GM23338 (cell line): ENCODE data around the gene NRXN2. TPM values are rescaled to one million over a fixed set of nuclear protein-coding genes. Genes with fewer than 3 reads are reported as not detected.
A peak's percentile ranks its signal among the peaks of the same experiment; 100 is the strongest.

Source experiments
- ATAC-seq: fragments of 200-7000 bp; cut with Tn5 transposase; 3 replicates; pipeline ENCODE4 v1.9.1; 2020
- DNase-seq: peaks from one replicate; pipeline ENCODE4 v3.0.0-alpha.2; 2015; ENCODE audit warnings: low spot score
- H2AFZ ChIP-seq: fragments of 200-600 bp; sonication (generic); 2 replicates; pipeline ENCODE4 v1.8.0; 2016; ENCODE audit warnings: antibody characterized with exemption, mild to moderate bottlenecking, moderate library complexity
- H3F3A ChIP-seq: fragments of 200-600 bp; sonication (generic); replicated peaks from 2 replicates; pipeline ENCODE4 v1.8.0; 2017; ENCODE audit warnings: antibody characterized with exemption, mixed run types, low read depth
- H3K27ac ChIP-seq: fragments of 200-600 bp; sonication (generic); 2 replicates; pipeline ENCODE4 v1.6.1; 2016; ENCODE audit warnings: low read depth
- H3K27me3 ChIP-seq: fragments of 200-600 bp; sonication (generic); 2 replicates; pipeline ENCODE4 v1.8.0; 2016; ENCODE audit warnings: mild to moderate bottlenecking, mixed run types, moderate library complexity; ENCODE audit not compliant: insufficient read depth
- H3K36me3 ChIP-seq: fragments of 200-600 bp; sonication (generic); 2 replicates; pipeline ENCODE4 v1.8.0; 2016; ENCODE audit warnings: mild to moderate bottlenecking; ENCODE audit not compliant: insufficient read depth
- H3K4me1 ChIP-seq: fragments of 200-600 bp; sonication (generic); 2 replicates; pipeline ENCODE4 v1.8.0; 2016; ENCODE audit warnings: mild to moderate bottlenecking, moderate library complexity; ENCODE audit not compliant: insufficient read depth
- H3K4me2 ChIP-seq: fragments of 200-600 bp; sonication (generic); 2 replicates; pipeline ENCODE4 v1.7.1; 2017; ENCODE audit warnings: mixed run types
- H3K4me3 ChIP-seq: fragments of 200-600 bp; sonication (generic); 2 replicates; pipeline ENCODE4 v1.6.1; 2016; ENCODE audit warnings: mixed run types
- H3K79me2 ChIP-seq: fragments of 200-600 bp; sonication (generic); replicated peaks from 2 replicates; pipeline ENCODE4 v1.8.0; 2017; ENCODE audit warnings: mild to moderate bottlenecking; ENCODE audit not compliant: insufficient read depth
- H3K9me2 ChIP-seq: fragments of 200-600 bp; sonication (generic); 2 replicates; pipeline ENCODE4 v1.8.0; 2017; ENCODE audit not compliant: insufficient read depth
- H4K20me1 ChIP-seq: fragments of 200-600 bp; sonication (generic); replicated peaks from 2 replicates; pipeline ENCODE4 v1.8.0; 2017; ENCODE audit warnings: mild to moderate bottlenecking; ENCODE audit not compliant: insufficient read depth
- H3K27ac Mint-ChIP-seq: 2 replicates; pipeline ENCODE4 v1.8.0; 2020; ENCODE audit warnings: inconsistent platforms, mild to moderate bottlenecking, moderate library complexity, mixed read lengths
- H3K27me3 Mint-ChIP-seq: 3 replicates; pipeline ENCODE4 v1.8.0; 2022; ENCODE audit warnings: low read depth, mild to moderate bottlenecking, moderate library complexity, mixed read lengths, inconsistent platforms; ENCODE audit not compliant: insufficient read depth, poor library complexity
- H3K36me3 Mint-ChIP-seq: 3 replicates; pipeline ENCODE4 v1.8.0; 2021; ENCODE audit warnings: low read depth, mild to moderate bottlenecking, inconsistent platforms, moderate library complexity, mixed read lengths
- H3K4me1 Mint-ChIP-seq: 3 replicates; pipeline ENCODE4 v1.8.0; 2020; ENCODE audit warnings: mild to moderate bottlenecking, inconsistent platforms, mixed read lengths
- H3K4me3 Mint-ChIP-seq: 3 replicates; pipeline ENCODE4 v1.8.0; 2021; ENCODE audit warnings: moderate library complexity, mild to moderate bottlenecking, inconsistent platforms, mixed read lengths
- H3K9me3 Mint-ChIP-seq: 3 replicates; pipeline ENCODE4 v1.8.0; 2020; ENCODE audit warnings: moderate library complexity, mild to moderate bottlenecking, inconsistent platforms, mixed read lengths
- EZH2 ChIP-seq: fragments of 200-600 bp; sonication (generic); IDR thresholded peaks from one replicate; pipeline ENCODE4 v1.8.0; 2017; ENCODE audit warnings: antibody characterized with exemption, mild to moderate bottlenecking, low read depth; ENCODE audit not compliant: unreplicated experiment
- EZH2phosphoT487 ChIP-seq: fragments of 200-600 bp; sonication (generic); IDR thresholded peaks from one replicate; pipeline ENCODE4 v1.8.1; 2018; ENCODE audit warnings: antibody characterized with exemption; ENCODE audit not compliant: unreplicated experiment
- STAT1 ChIP-seq: IDR thresholded peaks from one replicate; pipeline ENCODE4 v1.6.1; 2016; ENCODE audit warnings: antibody characterized with exemption; ENCODE audit not compliant: unreplicated experiment
- ZNF114 ChIP-seq: fragments of 250-450 bp; sonication (Bioruptor Pico); IDR thresholded peaks from 2 replicates; pipeline ENCODE4 v1.5.0; 2020; ENCODE audit warnings: mild to moderate bottlenecking, moderate library complexity
- polyA plus RNA-seq: library from polyadenylated mRNA; unstranded; fragments of >200 nt; fragmentation: Nextera tagmentation; extraction: Ambion mirVana; gene quantifications from 2 replicates; pipeline ENCODE4 v1.2.1, GENCODE V29; 2016
- total RNA-seq: library from RNA; depleted of rRNA; stranded (reverse); fragments of >200 nt; shearing (Covaris generic); gene quantifications from 2 replicates; pipeline ENCODE4 v1.2.3, GENCODE V29; 2014
- TF ChIP-seq, protein P1 (sequence below): fragments of 250-450 bp; sonication (Bioruptor Pico); IDR thresholded peaks from 2 replicates; pipeline ENCODE4 v1.5.0; 2020; ENCODE audit warnings: mild to moderate bottlenecking, moderate library complexity

The NRXN2 gene
- total and polyA plus RNA-seq, 2 experiments from 2014 or later = 3.4 to 17.0 TPM

DNA sequence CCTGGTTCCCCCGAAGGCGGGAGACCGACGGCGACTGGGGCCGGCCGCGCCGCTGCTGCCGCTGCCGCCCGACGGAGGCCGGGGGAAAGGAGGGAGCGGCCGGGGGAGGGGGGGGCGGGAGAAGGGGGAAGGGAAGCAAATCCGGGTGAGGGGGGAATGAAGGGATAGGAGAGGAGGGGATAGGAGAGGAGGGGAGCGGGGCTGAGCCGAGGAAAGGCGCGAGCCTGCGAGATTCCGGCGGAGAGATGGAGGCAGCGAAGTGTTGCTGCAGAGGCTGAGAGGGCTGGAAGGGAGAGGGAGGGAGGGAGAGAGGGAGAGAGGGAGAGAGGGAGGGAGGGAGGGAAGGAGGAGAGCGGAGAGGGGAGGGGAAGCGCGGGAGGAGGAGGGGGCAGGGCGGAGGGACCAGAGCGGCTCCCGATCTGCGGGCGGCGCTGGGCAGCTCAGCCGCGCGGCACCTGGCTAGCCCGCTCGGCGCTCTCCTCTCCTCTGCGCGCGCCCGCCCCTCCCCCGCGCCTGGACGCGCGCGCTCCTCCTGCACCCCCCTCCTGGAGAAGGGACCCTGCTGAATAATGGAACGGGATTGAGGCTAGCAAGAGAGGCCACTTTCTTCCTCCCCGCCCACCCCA is 79.6 kb downstream of the NRXN2 start (continued):
- TF ChIP-seq, protein P1, sequence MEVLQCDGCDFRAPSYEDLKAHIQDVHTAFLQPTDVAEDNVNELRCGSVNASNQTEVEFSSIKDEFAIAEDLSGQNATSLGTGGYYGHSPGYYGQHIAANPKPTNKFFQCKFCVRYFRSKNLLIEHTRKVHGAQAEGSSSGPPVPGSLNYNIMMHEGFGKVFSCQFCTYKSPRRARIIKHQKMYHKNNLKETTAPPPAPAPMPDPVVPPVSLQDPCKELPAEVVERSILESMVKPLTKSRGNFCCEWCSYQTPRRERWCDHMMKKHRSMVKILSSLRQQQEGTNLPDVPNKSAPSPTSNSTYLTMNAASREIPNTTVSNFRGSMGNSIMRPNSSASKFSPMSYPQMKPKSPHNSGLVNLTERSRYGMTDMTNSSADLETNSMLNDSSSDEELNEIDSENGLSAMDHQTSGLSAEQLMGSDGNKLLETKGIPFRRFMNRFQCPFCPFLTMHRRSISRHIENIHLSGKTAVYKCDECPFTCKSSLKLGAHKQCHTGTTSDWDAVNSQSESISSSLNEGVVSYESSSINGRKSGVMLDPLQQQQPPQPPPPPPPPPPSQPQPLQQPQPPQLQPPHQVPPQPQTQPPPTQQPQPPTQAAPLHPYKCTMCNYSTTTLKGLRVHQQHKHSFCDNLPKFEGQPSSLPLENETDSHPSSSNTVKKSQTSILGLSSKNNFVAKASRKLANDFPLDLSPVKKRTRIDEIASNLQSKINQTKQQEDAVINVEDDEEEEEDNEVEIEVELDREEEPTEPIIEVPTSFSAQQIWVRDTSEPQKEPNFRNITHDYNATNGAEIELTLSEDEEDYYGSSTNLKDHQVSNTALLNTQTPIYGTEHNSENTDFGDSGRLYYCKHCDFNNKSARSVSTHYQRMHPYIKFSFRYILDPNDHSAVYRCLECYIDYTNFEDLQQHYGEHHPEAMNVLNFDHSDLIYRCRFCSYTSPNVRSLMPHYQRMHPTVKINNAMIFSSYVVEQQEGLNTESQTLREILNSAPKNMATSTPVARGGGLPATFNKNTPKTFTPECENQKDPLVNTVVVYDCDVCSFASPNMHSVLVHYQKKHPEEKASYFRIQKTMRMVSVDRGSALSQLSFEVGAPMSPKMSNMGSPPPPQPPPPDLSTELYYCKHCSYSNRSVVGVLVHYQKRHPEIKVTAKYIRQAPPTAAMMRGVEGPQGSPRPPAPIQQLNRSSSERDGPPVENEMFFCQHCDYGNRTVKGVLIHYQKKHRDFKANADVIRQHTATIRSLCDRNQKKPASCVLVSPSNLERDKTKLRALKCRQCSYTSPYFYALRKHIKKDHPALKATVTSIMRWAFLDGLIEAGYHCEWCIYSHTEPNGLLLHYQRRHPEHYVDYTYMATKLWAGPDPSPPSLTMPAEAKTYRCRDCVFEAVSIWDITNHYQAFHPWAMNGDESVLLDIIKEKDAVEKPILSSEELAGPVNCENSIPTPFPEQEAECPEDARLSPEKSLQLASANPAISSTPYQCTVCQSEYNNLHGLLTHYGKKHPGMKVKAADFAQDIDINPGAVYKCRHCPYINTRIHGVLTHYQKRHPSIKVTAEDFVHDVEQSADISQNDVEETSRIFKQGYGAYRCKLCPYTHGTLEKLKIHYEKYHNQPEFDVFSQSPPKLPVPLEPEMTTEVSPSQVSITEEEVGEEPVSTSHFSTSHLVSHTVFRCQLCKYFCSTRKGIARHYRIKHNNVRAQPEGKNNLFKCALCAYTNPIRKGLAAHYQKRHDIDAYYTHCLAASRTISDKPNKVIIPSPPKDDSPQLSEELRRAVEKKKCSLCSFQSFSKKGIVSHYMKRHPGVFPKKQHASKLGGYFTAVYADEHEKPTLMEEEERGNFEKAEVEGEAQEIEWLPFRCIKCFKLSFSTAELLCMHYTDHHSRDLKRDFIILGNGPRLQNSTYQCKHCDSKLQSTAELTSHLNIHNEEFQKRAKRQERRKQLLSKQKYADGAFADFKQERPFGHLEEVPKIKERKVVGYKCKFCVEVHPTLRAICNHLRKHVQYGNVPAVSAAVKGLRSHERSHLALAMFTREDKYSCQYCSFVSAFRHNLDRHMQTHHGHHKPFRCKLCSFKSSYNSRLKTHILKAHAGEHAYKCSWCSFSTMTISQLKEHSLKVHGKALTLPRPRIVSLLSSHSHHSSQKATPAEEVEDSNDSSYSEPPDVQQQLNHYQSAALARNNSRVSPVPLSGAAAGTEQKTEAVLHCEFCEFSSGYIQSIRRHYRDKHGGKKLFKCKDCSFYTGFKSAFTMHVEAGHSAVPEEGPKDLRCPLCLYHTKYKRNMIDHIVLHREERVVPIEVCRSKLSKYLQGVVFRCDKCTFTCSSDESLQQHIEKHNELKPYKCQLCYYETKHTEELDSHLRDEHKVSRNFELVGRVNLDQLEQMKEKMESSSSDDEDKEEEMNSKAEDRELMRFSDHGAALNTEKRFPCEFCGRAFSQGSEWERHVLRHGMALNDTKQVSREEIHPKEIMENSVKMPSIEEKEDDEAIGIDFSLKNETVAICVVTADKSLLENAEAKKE = no peak
- no peak for TF ChIP-seq STAT1

DNA sequence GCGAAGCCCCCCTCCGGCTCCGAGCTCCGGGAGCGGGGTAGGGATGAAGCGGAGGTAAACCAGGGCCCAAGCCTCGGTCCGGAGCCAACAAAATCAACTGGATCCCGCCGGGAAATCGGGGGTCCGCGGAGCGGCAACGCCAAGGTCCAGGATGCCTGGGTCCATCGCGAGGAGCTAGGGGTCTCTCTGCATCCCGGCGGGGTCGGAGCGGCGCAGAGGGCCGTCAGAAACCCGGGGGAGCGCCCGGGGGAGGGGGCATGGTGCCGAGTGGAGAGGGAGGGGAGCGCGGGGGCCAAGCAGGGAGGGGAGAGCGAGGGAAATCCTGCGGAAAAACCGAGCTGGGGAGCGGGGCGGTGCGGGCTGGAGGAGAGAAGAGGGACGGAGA is 80.1 kb downstream of the NRXN2 start:
- H3K27me3 Mint-ChIP-seq = peaks cover 24% of the 10 kb centered on the region
- Histone ChIP-seq H3K9me2 (no peaks in the 10 kb centered on the region), H3K27ac (no peak overlapping the region), H3K4me3 (peak overlapping the region; percentile 77), H3K27me3 (peaks cover 76% of the 10 kb centered on the region), H3K79me2 (no peaks in the 10 kb centered on the region), H4K20me1 (no peaks in the 10 kb centered on the region; the same call in 1 of the 2 replicates), H3K4me2 (peak overlapping the region; percentile 86), H3K36me3 (no peaks in the 10 kb centered on the region), H3K4me1 (peaks cover 25% of the 10 kb centered on the region), H3F3A (0 out of 2 replicates have a peak, but pooled peaks cover 3% of the 10 kb centered on the region), H2AFZ (0 out of 2 replicates have a peak overlapping the region, but pooled peaks have one; percentile 43)
- DNase-seq (no peak), ATAC-seq (peak; percentile 3; the same call in 1 of the 3 replicates)
- no peak overlapping the region for H3K27ac Mint-ChIP-seq
- H3K9me3 Mint-ChIP-seq = no peaks in the 10 kb centered on the region
- peaks cover 28% of the 10 kb centered on the region for H3K4me1 Mint-ChIP-seq
- H3K4me3 Mint-ChIP-seq = peak overlapping the region; percentile 81; the same call in 2 of the 3 replicates
- TF ChIP-seq EZH2 (peak; percentile 83), EZH2phosphoT487 (peak; percentile 52), ZNF114 (CRISPR knock-in tag) (no peak)
- no peaks in the 10 kb centered on the region for H3K36me3 Mint-ChIP-seq
